Measurements from ENCODE around the gene GAN.

Gene GAN

DNA sequence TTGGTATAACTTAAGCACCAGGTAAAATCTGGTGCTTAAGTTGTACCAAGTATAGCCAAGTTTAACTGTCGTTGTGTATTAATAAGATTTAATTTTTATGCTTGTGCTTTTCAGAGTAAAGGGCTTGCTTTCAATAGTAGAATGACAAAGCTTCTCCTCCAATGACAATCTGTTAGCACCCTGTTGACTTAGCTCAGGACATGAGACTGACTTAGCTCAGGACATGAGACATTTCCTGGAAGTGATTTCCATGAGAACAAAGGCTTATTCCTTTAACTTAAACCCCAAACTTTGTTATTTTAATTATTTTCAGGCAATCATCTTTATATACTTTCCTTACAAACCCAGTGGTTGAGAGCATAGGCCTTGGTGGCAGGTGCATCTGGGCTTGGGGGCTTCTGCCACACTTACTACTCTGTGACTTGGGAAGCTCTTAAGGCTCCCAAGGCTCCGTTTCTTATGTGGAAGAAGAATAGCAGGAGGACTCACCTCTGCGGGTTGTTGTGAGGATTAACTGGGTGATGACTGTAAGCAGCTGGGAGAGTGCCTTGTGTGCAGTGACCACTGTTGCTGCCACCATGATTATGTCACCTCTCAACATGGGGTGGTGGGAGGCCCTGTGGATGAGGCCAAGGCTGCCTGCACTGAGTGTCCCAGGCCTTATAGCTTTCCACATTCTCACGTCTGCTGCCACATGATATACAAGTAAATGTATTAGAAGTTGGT, 70.4 kb downstream of the GAN start:
- TF ChIP-seq, protein P1, sequence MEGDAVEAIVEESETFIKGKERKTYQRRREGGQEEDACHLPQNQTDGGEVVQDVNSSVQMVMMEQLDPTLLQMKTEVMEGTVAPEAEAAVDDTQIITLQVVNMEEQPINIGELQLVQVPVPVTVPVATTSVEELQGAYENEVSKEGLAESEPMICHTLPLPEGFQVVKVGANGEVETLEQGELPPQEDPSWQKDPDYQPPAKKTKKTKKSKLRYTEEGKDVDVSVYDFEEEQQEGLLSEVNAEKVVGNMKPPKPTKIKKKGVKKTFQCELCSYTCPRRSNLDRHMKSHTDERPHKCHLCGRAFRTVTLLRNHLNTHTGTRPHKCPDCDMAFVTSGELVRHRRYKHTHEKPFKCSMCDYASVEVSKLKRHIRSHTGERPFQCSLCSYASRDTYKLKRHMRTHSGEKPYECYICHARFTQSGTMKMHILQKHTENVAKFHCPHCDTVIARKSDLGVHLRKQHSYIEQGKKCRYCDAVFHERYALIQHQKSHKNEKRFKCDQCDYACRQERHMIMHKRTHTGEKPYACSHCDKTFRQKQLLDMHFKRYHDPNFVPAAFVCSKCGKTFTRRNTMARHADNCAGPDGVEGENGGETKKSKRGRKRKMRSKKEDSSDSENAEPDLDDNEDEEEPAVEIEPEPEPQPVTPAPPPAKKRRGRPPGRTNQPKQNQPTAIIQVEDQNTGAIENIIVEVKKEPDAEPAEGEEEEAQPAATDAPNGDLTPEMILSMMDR (IDR thresholded peaks at IDR 0.05; ENCODE audit: insufficient read depth, missing control alignments), result no peak
- DNase-seq (ENCODE audit: insufficient read length, low spot score) (no peak), FAIRE-seq (no peak)

DNA sequence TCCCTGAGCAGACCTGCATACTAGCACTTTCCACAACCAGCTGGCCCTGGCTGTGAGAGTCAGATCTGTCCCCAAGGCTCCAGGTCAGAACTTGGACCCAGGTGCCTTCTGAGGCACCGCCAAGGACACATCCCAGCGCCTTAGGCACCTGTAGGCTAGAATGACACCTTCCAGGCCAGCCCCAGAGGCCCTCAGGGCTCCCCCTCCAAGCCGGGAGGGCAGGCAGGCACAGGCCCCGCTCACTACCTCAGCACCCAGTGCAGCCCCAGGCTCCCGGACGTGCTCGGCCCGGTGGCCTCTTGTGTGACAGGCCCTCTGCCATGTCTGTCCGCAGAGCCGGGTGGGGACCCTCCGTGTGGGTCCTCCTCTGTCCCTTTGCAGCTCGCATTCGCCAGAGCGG, 73.6 kb downstream of the GAN start:
- no peak for DNase-seq (ENCODE audit: insufficient read length, low spot score)

DNA sequence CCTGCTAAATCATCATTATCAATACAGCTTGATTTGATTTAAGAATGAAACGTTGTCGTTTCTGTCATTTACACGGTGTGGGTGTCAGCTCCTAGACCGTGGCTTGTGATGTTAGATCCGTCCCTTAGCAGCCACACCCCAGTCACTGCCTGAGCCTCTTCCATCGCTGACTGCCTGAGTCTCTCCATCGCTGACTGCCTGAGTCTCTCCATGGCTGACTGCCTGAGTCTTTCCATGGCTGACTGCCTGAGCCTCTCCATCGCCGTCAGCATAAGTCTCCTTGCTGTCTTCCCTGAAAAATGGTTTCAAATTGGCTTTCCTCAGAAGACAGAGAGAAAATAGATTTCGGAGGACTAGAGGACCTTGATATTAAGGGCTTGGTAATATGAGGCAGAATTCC, 76.1 kb downstream of the GAN start:
- FAIRE-seq, result no peak
- TF ChIP-seq, protein P1 (IDR thresholded peaks at IDR 0.05; ENCODE audit: insufficient read depth, missing control alignments), result no peak
- no peak for DNase-seq (ENCODE audit: insufficient read length, low spot score)

More for the DNA sequence above, 73.6 kb downstream of the GAN start:
- TF ChIP-seq, protein P1 (IDR thresholded peaks at IDR 0.05; ENCODE audit: insufficient read depth, missing control alignments), result no peak
- no peak for FAIRE-seq

DNA sequence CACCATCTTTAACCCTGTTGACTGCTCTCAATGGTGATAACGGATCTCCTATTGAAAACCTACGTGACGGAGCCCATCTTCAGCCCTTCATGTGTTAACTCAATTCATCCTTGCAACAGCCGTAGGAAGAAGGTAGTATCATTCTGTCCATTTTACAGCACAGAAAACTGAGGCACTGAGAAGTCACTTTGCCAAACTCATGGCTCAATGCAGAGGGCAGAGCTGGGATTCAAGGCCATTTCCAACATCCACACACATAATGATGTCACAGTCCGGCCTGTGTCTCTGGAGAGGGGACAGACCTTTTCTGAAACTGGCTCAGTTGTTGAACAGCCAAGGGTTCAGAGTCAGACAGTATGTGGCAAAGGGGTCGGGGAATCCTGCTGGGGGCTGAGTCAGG, 77.2 kb downstream of the GAN start:
- DNase-seq (ENCODE audit: insufficient read length, low spot score), result no peak
- no peak for FAIRE-seq
- TF ChIP-seq, protein P1 (IDR thresholded peaks at IDR 0.05; ENCODE audit: insufficient read depth, missing control alignments), result no peak

DNA sequence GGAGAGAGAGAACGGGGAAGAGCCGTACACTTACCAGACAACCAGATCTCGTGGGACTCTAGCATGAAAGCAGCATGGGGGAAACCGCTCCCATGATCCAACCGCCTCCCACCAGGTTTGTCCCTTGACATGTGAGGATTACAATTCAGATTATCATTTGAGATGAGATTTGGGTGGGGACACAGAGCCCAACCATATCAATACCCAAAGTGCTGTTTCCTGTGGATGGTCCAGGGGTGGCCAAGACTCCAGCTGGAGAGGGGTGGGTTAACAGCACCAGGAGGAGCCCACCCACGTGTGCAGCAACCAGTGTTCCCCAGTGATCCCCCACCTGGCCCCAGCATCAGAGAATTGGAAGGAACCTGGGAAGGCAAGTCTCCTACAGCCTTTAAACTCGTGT, 79.7 kb downstream of the GAN start:
- FAIRE-seq (no peak), DNase-seq (ENCODE audit: insufficient read length, low spot score) (no peak)
- TF ChIP-seq, protein P1 (IDR thresholded peaks at IDR 0.05; ENCODE audit: insufficient read depth, missing control alignments), result no peak

DNA sequence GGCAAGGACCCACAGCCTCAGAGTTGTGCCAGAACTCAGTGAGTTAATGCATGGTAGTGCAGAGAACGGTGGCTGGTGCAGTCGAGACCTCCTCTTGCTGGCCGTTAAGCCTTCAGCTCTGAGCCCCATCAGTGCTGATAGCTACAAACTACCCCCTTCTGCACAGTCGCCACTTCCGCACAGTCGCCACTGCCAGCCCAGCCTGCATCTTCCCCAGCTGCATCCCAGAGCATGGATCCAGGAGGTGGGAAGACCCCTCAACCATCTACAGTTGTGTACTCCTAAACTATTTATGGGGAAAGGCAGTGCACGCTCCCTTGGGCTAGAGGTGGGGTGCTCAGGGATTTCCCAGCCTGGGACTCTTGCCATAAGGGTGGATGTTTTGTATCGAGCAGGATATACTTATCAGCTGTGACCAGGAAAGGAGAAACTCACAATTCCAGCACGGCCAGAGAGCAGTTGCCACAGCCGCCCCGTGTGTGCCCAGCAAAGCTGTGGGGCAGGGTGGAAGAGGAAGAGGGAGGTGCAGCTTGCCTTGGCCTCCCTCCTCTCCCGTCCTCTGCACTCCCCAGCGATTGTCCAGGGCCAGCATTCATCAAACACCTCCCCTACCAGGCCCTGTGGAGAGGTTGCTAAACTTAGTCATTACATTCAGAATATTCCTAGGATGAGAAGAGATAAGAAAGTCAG, 80.3 kb downstream of the GAN start:
- FAIRE-seq, result no peak
- DNase-seq (ENCODE audit: insufficient read length, low spot score), result no peak
- TF ChIP-seq, protein P1 (IDR thresholded peaks at IDR 0.05; ENCODE audit: insufficient read depth, missing control alignments), result no peak
